Embryonic facial prominence (tissue), 1 donor: Measurements from ENCODE around the gene BRMS1.
"Not testable (repeated sequence)": the region's sequence is repeated elsewhere in the genome, so short reads cannot be mapped to it uniquely, and the experiment has no call there.

Source experiments
- DNase-seq: peaks from one replicate; pipeline ENCODE4 v3.0.0-alpha.2; 2016; ENCODE audit errors: extremely low spot score

BRMS1 gene

GRCh38 chr11:66363187-66363601 is 18.3 kb upstream of the BRMS1 start:
- DNase-seq = no peak

- DNase-seq = no peak
Observed at GRCh38 chr11:66362481-66363147, 17.7 kb upstream of the BRMS1 start.

GRCh38 chr11:66361502-66361941 is 16.6 kb upstream of the BRMS1 start:
- no peak for DNase-seq

GRCh38 chr11:66360406-66361073 is 15.6 kb upstream of the BRMS1 start:
- no peak for DNase-seq

- no peak for DNase-seq
Observed at GRCh38 chr11:66359662-66360087, 14.8 kb upstream of the BRMS1 start.

GRCh38 chr11:66350560-66351235 is 5.8 kb upstream of the BRMS1 start:
- DNase-seq = not testable (repeated sequence)

- DNase-seq = no peak
Observed at GRCh38 chr11:66349084-66349386, 4.1 kb upstream of the BRMS1 start.

GRCh38 chr11:66347425-66348276 is 2.7 kb upstream of the BRMS1 start, which contains the start of gene B4GAT1:
B4GAT1 (minus strand) TSS chr11:66347629; CDS start chr11:66347545, 84 bp downstream.
- peak; percentile 56 for DNase-seq

GRCh38 chr11:66346476-66347424 is 1.8 kb upstream of the BRMS1 start:
- DNase-seq = no peak

- DNase-seq = no peak
Observed at GRCh38 chr11:66345316-66345649, 379 bp upstream of the BRMS1 start.

- DNase-seq = no peak
Observed at GRCh38 chr11:66343176-66343575, 1.7 kb downstream of the BRMS1 start.

GRCh38 chr11:66341502-66342126 is 3.3 kb downstream of the BRMS1 start:
- no peak for DNase-seq

- no peak for DNase-seq
Observed at GRCh38 chr11:66340596-66341501, 4.1 kb downstream of the BRMS1 start.

- no peak for DNase-seq
Observed at GRCh38 chr11:66339686-66340483, 5.0 kb downstream of the BRMS1 start.

- no peak for DNase-seq
Observed at GRCh38 chr11:66339162-66339675, 5.7 kb downstream of the BRMS1 start.

- no peak for DNase-seq
Observed at GRCh38 chr11:66338276-66339161, 6.4 kb downstream of the BRMS1 start.
